Measurements from ENCODE around the gene RASA3.

DNA sequence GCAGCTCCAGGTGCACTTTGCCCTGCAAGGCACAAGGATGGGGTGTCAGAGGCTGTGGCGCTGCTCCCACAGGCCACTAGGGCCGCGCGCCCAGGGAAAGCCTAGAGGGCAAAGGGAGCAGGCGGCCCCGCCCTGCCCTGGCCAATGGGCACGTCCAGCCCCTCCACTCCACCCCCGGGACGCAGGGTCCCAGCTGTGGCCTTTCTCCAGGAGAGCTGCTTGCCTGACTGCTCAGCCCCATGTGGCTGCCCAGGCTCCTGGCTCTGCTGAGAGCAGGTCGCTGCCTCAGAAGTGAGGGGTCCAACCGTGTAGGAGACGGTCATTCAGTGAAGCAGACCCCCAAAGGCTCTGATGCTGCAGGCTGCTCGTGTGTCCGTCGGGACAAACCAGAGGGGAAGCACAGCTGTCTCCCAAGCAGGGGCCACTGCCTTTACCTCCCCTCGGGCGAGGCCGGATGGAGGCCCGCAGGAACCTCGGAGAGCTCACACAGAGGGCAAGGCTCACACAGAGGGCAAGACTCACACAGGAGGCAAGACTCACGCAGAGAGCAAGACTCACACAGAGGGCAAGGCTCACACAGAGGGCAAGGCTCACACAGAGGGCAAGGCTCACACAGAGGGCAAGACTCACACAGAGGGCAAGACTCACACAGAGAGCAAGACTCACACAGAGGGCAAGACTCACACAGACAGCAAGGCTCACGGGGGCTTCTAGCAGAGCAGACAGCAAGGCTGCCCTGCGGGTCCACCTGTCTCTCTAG lies 102.4 kb downstream of the RASA3 start:
- TF ChIP-seq, protein P1, sequence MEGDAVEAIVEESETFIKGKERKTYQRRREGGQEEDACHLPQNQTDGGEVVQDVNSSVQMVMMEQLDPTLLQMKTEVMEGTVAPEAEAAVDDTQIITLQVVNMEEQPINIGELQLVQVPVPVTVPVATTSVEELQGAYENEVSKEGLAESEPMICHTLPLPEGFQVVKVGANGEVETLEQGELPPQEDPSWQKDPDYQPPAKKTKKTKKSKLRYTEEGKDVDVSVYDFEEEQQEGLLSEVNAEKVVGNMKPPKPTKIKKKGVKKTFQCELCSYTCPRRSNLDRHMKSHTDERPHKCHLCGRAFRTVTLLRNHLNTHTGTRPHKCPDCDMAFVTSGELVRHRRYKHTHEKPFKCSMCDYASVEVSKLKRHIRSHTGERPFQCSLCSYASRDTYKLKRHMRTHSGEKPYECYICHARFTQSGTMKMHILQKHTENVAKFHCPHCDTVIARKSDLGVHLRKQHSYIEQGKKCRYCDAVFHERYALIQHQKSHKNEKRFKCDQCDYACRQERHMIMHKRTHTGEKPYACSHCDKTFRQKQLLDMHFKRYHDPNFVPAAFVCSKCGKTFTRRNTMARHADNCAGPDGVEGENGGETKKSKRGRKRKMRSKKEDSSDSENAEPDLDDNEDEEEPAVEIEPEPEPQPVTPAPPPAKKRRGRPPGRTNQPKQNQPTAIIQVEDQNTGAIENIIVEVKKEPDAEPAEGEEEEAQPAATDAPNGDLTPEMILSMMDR (IDR thresholded peaks at IDR 0.05; ENCODE audit: poor library complexity, severe bottlenecking): no peak
- TF ChIP-seq RAD21 (conservative IDR thresholded peaks at IDR 0.05): no peak
- no peak for TF ChIP-seq SMC3 (conservative IDR thresholded peaks at IDR 0.05; ENCODE audit: poor library complexity)
- TF ChIP-seq, protein P2, sequence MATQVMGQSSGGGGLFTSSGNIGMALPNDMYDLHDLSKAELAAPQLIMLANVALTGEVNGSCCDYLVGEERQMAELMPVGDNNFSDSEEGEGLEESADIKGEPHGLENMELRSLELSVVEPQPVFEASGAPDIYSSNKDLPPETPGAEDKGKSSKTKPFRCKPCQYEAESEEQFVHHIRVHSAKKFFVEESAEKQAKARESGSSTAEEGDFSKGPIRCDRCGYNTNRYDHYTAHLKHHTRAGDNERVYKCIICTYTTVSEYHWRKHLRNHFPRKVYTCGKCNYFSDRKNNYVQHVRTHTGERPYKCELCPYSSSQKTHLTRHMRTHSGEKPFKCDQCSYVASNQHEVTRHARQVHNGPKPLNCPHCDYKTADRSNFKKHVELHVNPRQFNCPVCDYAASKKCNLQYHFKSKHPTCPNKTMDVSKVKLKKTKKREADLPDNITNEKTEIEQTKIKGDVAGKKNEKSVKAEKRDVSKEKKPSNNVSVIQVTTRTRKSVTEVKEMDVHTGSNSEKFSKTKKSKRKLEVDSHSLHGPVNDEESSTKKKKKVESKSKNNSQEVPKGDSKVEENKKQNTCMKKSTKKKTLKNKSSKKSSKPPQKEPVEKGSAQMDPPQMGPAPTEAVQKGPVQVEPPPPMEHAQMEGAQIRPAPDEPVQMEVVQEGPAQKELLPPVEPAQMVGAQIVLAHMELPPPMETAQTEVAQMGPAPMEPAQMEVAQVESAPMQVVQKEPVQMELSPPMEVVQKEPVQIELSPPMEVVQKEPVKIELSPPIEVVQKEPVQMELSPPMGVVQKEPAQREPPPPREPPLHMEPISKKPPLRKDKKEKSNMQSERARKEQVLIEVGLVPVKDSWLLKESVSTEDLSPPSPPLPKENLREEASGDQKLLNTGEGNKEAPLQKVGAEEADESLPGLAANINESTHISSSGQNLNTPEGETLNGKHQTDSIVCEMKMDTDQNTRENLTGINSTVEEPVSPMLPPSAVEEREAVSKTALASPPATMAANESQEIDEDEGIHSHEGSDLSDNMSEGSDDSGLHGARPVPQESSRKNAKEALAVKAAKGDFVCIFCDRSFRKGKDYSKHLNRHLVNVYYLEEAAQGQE (IDR thresholded peaks at IDR 0.05; ENCODE audit: borderline replicate concordance): no peak
- TF ChIP-seq POLR2AphosphoS5 (IDR thresholded peaks at IDR 0.05): no peak
